Measurements from ENCODE around the gene ACOXL. TPM values are rescaled to one million over a fixed set of nuclear protein-coding genes. Genes with fewer than 3 reads are reported as not detected.

ACOXL gene
- total and polyA plus RNA-seq, 9 of the 15 experiments (the other 6 are each of a cell fraction or from before 2014, with no cell fraction given), result 0.31 to 0.56 TPM; not detected in 7

- TF ChIP-seq EP400 (IDR thresholded peaks at IDR 0.05) (no peak), SRSF3 (IDR thresholded peaks at IDR 0.05; ENCODE audit: insufficient read depth, low read length) (no peak), CBX1 (IDR thresholded peaks at IDR 0.05; ENCODE audit: low read depth) (no peak), ZNF79 (CRISPR knock-in tag; IDR thresholded peaks at IDR 0.05; ENCODE audit: low read depth) (no peak)
Measured at GRCh38 chr2:110727923-110728322, 4.5 kb upstream of the ACOXL start (continued).

GRCh38 chr2:110729106-110729505, 3.3 kb upstream of the ACOXL start:
- Histone ChIP-seq H3K79me2 (ENCODE audit: control insufficient read depth, insufficient read depth, low read length) (no peaks in the 10 kb centered on the region), H3K4me3 (no peak overlapping the region), H3K9me3 (replicated peaks; ENCODE audit: control insufficient read depth, insufficient read depth, low read depth, low read length) (no peaks in the 10 kb centered on the region), H3K9ac (ENCODE audit: insufficient read depth in 1 of 2, low read depth in 2 of 2, low read length in 2 of 2) (no peak overlapping the region), H3K4me2 (ENCODE audit: insufficient read depth, low read length) (no peak overlapping the region), H3K27me3 (ENCODE audit: control insufficient read depth in 2 of 2, insufficient read depth in 2 of 2, low read length in 2 of 2) (peaks cover 18 to 38% of the 10 kb centered on the region in 2 experiments), H3K4me1 (replicated peaks in 1 of 2; ENCODE audit: control insufficient read depth in 2 of 2, insufficient read depth in 2 of 2, low read length in 2 of 2) (peaks cover 3 to 16% of the 10 kb centered on the region in 2 experiments; a peak in 4 of 5 replicates), H3K36me3 (ENCODE audit: control insufficient read depth, insufficient read depth, low read length) (no peaks in the 10 kb centered on the region), H2AFZ (ENCODE audit: low read depth, low read length) (no peak overlapping the region), H3K9me1 (ENCODE audit: control insufficient read depth, insufficient read depth, low read length) (no peaks in the 10 kb centered on the region), H4K20me1 (replicated peaks; ENCODE audit: control insufficient read depth, insufficient read depth, low read length) (no peaks in the 10 kb centered on the region), H3K27ac (ENCODE audit: extremely low read depth, low read depth, low read length) (no peak overlapping the region)
- TF ChIP-seq ZBTB17 (CRISPR knock-in tag; IDR thresholded peaks at IDR 0.05), result no peak
- 0 out of 6 replicates have a peak, but pooled peaks of 2 of the 3 experiments have one; percentile 11 to 21 for TF ChIP-seq CTCF (IDR thresholded peaks at IDR 0.05 in 2 of 3, conservative IDR thresholded peaks at IDR 0.05 in 1 of 3; ENCODE audit: insufficient read depth in 2 of 3, low read depth in 1 of 3, low read length in 3 of 3)
- ATAC-seq (peak; percentile 76), FAIRE-seq (peak; percentile 88), DNase-seq (ENCODE audit: extremely low read depth in 1 of 4, low spot score in 3 of 4) (peak; percentile 19 to 47 (median 36))
- in situ Hi-C loops (cut with MboI) (no loop called here), intact Hi-C loops (cut with micrococcal nuclease) (no loop called here)
- WGBS (ENCODE audit: insufficient coverage, low coverage, missing lambda C conversion rate), result 9% methylated on average over 7 of the region's 7 CpGs
- ChIA-PET POLR2A (no interaction called here), CTCF (ENCODE audit: low intra/inter-chr PET ratio) (no interaction called here)
- no TSS peak for BruUV-seq (replicated peaks)

Data from K562 (cell line).